GM10248 (cell line): ENCODE results near the gene TUBAL3.

ENCODE experiments used
- CTCF ChIA-PET: fragments of 300-600 bp; sonication (Branson Sonifier 250); formaldehyde crosslinking; extraction: SDS; loops from one replicate; lab custom pipeline; 2021; ENCODE audit warnings: antibody characterized with exemption; lab: Yijun Ruan, JAX
- POLR2A ChIA-PET: fragments of 350-650 bp; sonication (Branson Sonifier 250); formaldehyde crosslinking; extraction: SDS; loops from one replicate; lab custom pipeline; 2020; ENCODE audit warnings: antibody characterized with exemption; lab: Yijun Ruan, JAX
- DNase-seq: peaks from one replicate; pipeline ENCODE4 v3.0.0; 2012; ENCODE audit errors: extremely low spot score
- TF ChIP-seq, protein P1 (sequence below): IDR thresholded peaks from 2 replicates; pipeline ENCODE4 v1.5.1; 2012; ENCODE audit warnings: mild to moderate bottlenecking, low read depth; ENCODE audit errors: extremely low read depth, missing control alignments, control extremely low read depth

The TUBAL3 gene

DNA sequence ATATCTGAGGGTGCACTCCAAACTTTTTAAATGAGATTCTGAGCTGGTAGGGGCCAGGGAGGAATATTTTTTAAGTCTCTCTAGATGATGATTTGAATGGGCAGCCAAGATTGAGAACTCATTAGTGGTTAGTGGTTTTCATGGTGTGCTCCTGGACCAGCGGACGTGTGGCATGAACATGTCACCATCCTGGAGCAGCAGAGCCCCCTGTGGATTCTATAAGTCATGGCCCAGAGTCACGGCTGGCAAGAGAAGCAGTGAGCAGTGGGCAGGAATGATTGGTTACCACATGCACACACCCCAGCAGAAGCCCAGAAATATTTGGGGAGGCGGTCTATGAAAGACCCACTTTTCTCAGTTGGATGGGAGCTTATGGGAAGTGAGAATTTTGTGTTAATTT is 61.1 kb downstream of the TUBAL3 start:
- POLR2A ChIA-PET: no interaction called here
- no peak for DNase-seq
- TF ChIP-seq, protein P1, sequence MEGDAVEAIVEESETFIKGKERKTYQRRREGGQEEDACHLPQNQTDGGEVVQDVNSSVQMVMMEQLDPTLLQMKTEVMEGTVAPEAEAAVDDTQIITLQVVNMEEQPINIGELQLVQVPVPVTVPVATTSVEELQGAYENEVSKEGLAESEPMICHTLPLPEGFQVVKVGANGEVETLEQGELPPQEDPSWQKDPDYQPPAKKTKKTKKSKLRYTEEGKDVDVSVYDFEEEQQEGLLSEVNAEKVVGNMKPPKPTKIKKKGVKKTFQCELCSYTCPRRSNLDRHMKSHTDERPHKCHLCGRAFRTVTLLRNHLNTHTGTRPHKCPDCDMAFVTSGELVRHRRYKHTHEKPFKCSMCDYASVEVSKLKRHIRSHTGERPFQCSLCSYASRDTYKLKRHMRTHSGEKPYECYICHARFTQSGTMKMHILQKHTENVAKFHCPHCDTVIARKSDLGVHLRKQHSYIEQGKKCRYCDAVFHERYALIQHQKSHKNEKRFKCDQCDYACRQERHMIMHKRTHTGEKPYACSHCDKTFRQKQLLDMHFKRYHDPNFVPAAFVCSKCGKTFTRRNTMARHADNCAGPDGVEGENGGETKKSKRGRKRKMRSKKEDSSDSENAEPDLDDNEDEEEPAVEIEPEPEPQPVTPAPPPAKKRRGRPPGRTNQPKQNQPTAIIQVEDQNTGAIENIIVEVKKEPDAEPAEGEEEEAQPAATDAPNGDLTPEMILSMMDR: no peak
- CTCF ChIA-PET: interaction anchor here (1.3 to 1.4 kb wide), 2 partner anchors 10 to 495 kb away, joined by 3 to 9 read pairs; no protein-coding TSS in a partner anchor
